ENCODE measurements around the gene AP4E1.

DNA sequence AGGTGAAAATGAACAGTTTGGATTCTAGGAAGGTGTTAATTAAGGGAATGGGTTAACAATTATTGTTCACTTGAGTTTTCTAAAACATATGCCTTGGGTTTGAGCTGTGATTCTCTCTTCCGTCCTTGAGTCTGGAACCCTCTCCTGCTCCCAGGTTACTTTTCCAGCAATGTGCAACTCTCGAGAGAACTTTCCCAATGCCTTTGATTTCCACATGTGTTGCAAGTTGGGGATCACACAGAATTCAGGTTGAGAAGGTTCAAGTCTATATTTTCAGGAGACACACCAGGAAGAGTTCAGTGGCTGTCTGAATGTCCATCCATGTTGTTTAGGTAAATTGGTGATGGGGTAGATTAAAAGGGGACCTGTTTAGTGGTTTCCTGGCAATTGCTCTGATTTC is 137.5 kb downstream of the AP4E1 start:
- TF ChIP-seq POLR2A (IDR thresholded peaks at IDR 0.05; ENCODE audit: low read length) (no peak), GATA1 (IDR thresholded peaks at IDR 0.05; ENCODE audit: low read depth, low read length) (no peak)
